HCT116 (cell line): ENCODE results near the gene LGALS4. TPM values are rescaled to one million over a fixed set of nuclear protein-coding genes. Genes with fewer than 3 reads are reported as not detected.

Experiments
- ATAC-seq: fragments of 200-7000 bp; cut with Tn5 transposase; 2 replicates; pipeline ENCODE4 v1.9.1; 2020; ENCODE audit warnings: mild to moderate bottlenecking, moderate library complexity
- BruUV-seq: library from RNA; stranded (reverse); fragments of 400-500 nt; replicated peaks from 2 replicates; lab custom pipeline; 2021; lab: Mats Ljungman, UMichigan
- CTCF ChIA-PET: fragments of 300-600 bp; sonication (Branson Sonifier 250); formaldehyde crosslinking; loops from one replicate; lab custom pipeline; 2021; ENCODE audit warnings: antibody characterized with exemption; lab: Charles Lee
- POLR2A ChIA-PET: fragments of 300-600, 350-600 bp; sonication (Branson Sonifier 250); formaldehyde crosslinking; loops from one replicate; lab custom pipeline; 2021; ENCODE audit warnings: antibody characterized with exemption; lab: Charles Lee
- RAD21 ChIA-PET, 2 experiments: fragments of 300-600 bp; sonication (Branson Sonifier 250); formaldehyde crosslinking; loops; one replicate each; lab custom pipeline; 2023; ENCODE audit warnings: low total read pairs in 2 of 2; ENCODE audit not compliant: uncharacterized antibody in 2 of 2, unreplicated experiment in 2 of 2, low non-redundant PET in 1 of 2; lab: Charles Lee
- DNase-seq: peaks from one replicate; pipeline ENCODE4 v3.0.0-alpha.2; 2010; ENCODE audit warnings: low read depth, low spot score
- H2AFZ ChIP-seq: fragments of 200-600 bp; shearing (Covaris generic), sonication (generic); 2 replicates; pipeline ENCODE4 v1.6.1; 2017; ENCODE audit warnings: low read depth, mixed run types, mixed read lengths, antibody characterized with exemption, low read length; ENCODE audit not compliant: poor library complexity, severe bottlenecking
- H3K27ac ChIP-seq: 2 replicates; pipeline ENCODE4 v1.5.1; 2012; ENCODE audit warnings: low read depth, low read length
- H3K27me3 ChIP-seq: fragments of 200-600 bp; sonication (generic); 2 replicates; pipeline ENCODE4 v1.6.1; 2016; ENCODE audit warnings: mixed run types, low read length, mixed read lengths; ENCODE audit not compliant: insufficient read depth
- H3K36me3 ChIP-seq, 2 experiments: fragments of 200-500 bp in 1 of 2; fragments of 200-600 bp in 1 of 2; sonication (Bioruptor generic) in 1 of 2; sonication (generic) in 1 of 2; 2 replicates each; pipeline versions ENCODE4 v1.5.1 to v1.6.1; 2014 to 2016; ENCODE audit warnings: low read length in 2 of 2, inconsistent platforms in 1 of 2, mixed read lengths in 1 of 2, mixed run types in 1 of 2; ENCODE audit not compliant: insufficient read depth in 2 of 2, control insufficient read depth in 1 of 2
- H3K4me1 ChIP-seq, 2 experiments: fragments of 200-600 bp in 1 of 2; sonication (generic) in 1 of 2; 2 replicates each; pipeline versions ENCODE4 v1.5.1 to v1.6.1; 2012 to 2017; ENCODE audit warnings: low read length in 2 of 2, inconsistent platforms in 1 of 2, mild to moderate bottlenecking in 1 of 2, mixed read lengths in 1 of 2, mixed run types in 1 of 2, moderate library complexity in 1 of 2; ENCODE audit not compliant: insufficient read depth in 2 of 2, control insufficient read depth in 1 of 2
- H3K4me2 ChIP-seq: fragments of 200-600 bp; sonication (generic); 2 replicates; pipeline ENCODE4 v1.6.1; 2017; ENCODE audit warnings: mixed run types, low read length, mixed read lengths
- H3K4me3 ChIP-seq, 2 experiments: fragments of 200-600 bp in 1 of 2; sonication (generic) in 1 of 2; replicated peaks in 1 of 2; 2 replicates each; pipeline ENCODE4 v1.5.1; 2011 to 2016; ENCODE audit warnings: low read length in 2 of 2, control low read depth in 1 of 2, low read depth in 1 of 2, mild to moderate bottlenecking in 1 of 2, mixed read lengths in 1 of 2, mixed run types in 1 of 2
- H3K79me2 ChIP-seq: fragments of 200-600 bp; sonication (generic); 2 replicates; pipeline ENCODE4 v1.6.1; 2017; ENCODE audit warnings: mild to moderate bottlenecking, mixed run types, low read length, moderate library complexity, mixed read lengths; ENCODE audit not compliant: insufficient read depth
- H3K9ac ChIP-seq: fragments of 200-600 bp; sonication (generic); 2 replicates; pipeline ENCODE4 v1.6.1; 2016; ENCODE audit warnings: low read length, mixed read lengths
- H3K9me2 ChIP-seq: fragments of 200-600 bp; sonication (generic), shearing (Covaris generic); 2 replicates; pipeline ENCODE4 v1.6.1; 2017; ENCODE audit warnings: mixed run types, mild to moderate bottlenecking, moderate library complexity; ENCODE audit not compliant: insufficient read depth
- H3K9me3 ChIP-seq, 2 experiments: fragments of 200-500 bp in 1 of 2; fragments of 200-600 bp in 1 of 2; sonication (Bioruptor generic) in 1 of 2; sonication (generic) in 1 of 2; 2 replicates each; pipeline ENCODE4 v1.6.1; 2014 to 2017; ENCODE audit warnings: low read length in 2 of 2, mixed read lengths in 2 of 2, inconsistent platforms in 1 of 2, low read depth in 1 of 2, mild to moderate bottlenecking in 1 of 2, mixed run types in 1 of 2, moderate library complexity in 1 of 2; ENCODE audit not compliant: control insufficient read depth in 1 of 2, insufficient read depth in 1 of 2
- H4K20me1 ChIP-seq: fragments of 200-600 bp; sonication (generic), shearing (Covaris generic); 2 replicates; pipeline ENCODE4 v1.6.1; 2017; ENCODE audit warnings: mixed run types, mild to moderate bottlenecking, moderate library complexity; ENCODE audit not compliant: insufficient read depth
- ATF3 ChIP-seq: IDR thresholded peaks from 2 replicates; pipeline ENCODE4 v1.6.1; 2012
- CBX3 ChIP-seq: IDR thresholded peaks from 2 replicates; pipeline ENCODE4 v1.6.1; 2012; ENCODE audit warnings: low read depth
- CTCF ChIP-seq, 3 experiments: fragments of 200-600 bp in 1 of 3; sonication (generic) in 1 of 3; IDR thresholded peaks in 2 of 3; conservative IDR thresholded peaks in 1 of 3; 2 replicates each; pipeline ENCODE4 v1.5.1; 2012 to 2017; ENCODE audit warnings: low read depth in 2 of 3, low read length in 2 of 3, antibody characterized with exemption in 1 of 3, borderline replicate concordance in 1 of 3, control low read depth in 1 of 3, mild to moderate bottlenecking in 1 of 3, mixed read lengths in 1 of 3, mixed run types in 1 of 3, moderate library complexity in 1 of 3; ENCODE audit not compliant: insufficient read depth in 1 of 3
- EGR1 ChIP-seq: IDR thresholded peaks from 2 replicates; pipeline ENCODE4 v1.6.1; 2012; ENCODE audit warnings: low read depth
- EZH2phosphoT487 ChIP-seq: fragments of 200-600 bp; IDR thresholded peaks from 2 replicates; pipeline ENCODE4 v1.6.1; 2018; ENCODE audit warnings: antibody characterized with exemption, borderline replicate concordance
- FOSL1 ChIP-seq: IDR thresholded peaks from 2 replicates; pipeline ENCODE4 v1.6.1; 2012; ENCODE audit warnings: low read depth
- JUND ChIP-seq: IDR thresholded peaks from 2 replicates; pipeline ENCODE4 v1.6.1; 2012
- POLR2AphosphoS5 ChIP-seq: IDR thresholded peaks from 2 replicates; pipeline ENCODE4 v1.6.1; 2011; ENCODE audit warnings: mild to moderate bottlenecking, low read depth, low read length, moderate library complexity
- SIN3A ChIP-seq: IDR thresholded peaks from 2 replicates; pipeline ENCODE4 v1.6.1; 2012; ENCODE audit warnings: low read depth
- SP1 ChIP-seq: IDR thresholded peaks from 2 replicates; pipeline ENCODE4 v1.6.1; 2012; ENCODE audit warnings: low read depth
- YY1 ChIP-seq: IDR thresholded peaks from 2 replicates; pipeline ENCODE4 v1.6.1; 2011; ENCODE audit warnings: low read length, low read depth, moderate library complexity, mild to moderate bottlenecking; ENCODE audit not compliant: insufficient replicate concordance; ENCODE audit errors: extremely low read depth
- ZFX ChIP-seq: fragments of 450-650 bp; IDR thresholded peaks from 2 replicates; pipeline ENCODE4 v1.6.1; 2017
- intact Hi-C: fragments of 100-400 bp; cut with micrococcal nuclease; formaldehyde crosslinking; loops from 2 replicates; pipeline ENCODE4 v1.10.0; 2022
- total RNA-seq: library from RNA; stranded (reverse); gene quantifications from one replicate; pipeline ENCODE4 v1.2.1, GENCODE V29; 2021; ENCODE audit not compliant: unreplicated experiment

LGALS4 gene
- total RNA-seq, 1 experiment from 2014 or later, result 0.86 TPM

GRCh38 chr19:38853214-38853613, 40.5 kb upstream of the LGALS4 start (continued):
- TF ChIP-seq EGR1, result no peak
- TF ChIP-seq SIN3A, result no peak
- no peak for TF ChIP-seq CTCF (IDR thresholded peaks at IDR 0.05 in 2 of 3, conservative IDR thresholded peaks at IDR 0.05 in 1 of 3; ENCODE audit: borderline replicate concordance in 1 of 3, insufficient read depth in 1 of 3, low read depth in 2 of 3, low read length in 2 of 3)
- no peak for TF ChIP-seq ATF3
- no peak for TF ChIP-seq FOSL1
- no peak for TF ChIP-seq ZFX

GRCh38 chr19:38852231-38853044, 39.7 kb upstream of the LGALS4 start:
- peaks cover 18% of the 10 kb centered on the region for H3K79me2 ChIP-seq
- peak overlapping the region; percentile 99 for H3K4me2 ChIP-seq
- H3K27ac ChIP-seq, result peak overlapping the region; percentile 89
- CTCF ChIA-PET, result interaction anchor here (1.1 to 1.5 kb wide), 3 partner anchors 22 to 77 kb away, joined by 5 to 6 read pairs (median 5); partner anchors contain the start of genes MRPS12 and SARS2
- H3K9me3 ChIP-seq, result no peaks in the 10 kb centered on the region
- no peaks in the 10 kb centered on the region for H3K27me3 ChIP-seq
- no peak for ATAC-seq
- peaks cover 14 to 39% of the 10 kb centered on the region in 2 experiments for H3K4me1 ChIP-seq
- RAD21 ChIA-PET, result no interaction called here
- peak overlapping the region; percentile 56 to 84 for H3K4me3 ChIP-seq
- BruUV-seq, result no TSS peak
- DNase-seq, result no peak
- 0 out of 2 replicates have a peak, but pooled peaks cover under 1% of the 10 kb centered on the region for H4K20me1 ChIP-seq
- no peak overlapping the region for H2AFZ ChIP-seq
- H3K36me3 ChIP-seq, result peaks cover 4 to 12% of the 10 kb centered on the region in 2 experiments
- intact Hi-C loops, result loop anchor here (5.0 kb wide), 1 partner anchor 170 kb away; no protein-coding TSS in a partner anchor
- no peaks in the 10 kb centered on the region for H3K9me2 ChIP-seq
- H3K9ac ChIP-seq, result peak overlapping the region; percentile 96
- no peak for TF ChIP-seq FOSL1
- no peak for TF ChIP-seq EZH2phosphoT487
- no peak for TF ChIP-seq ATF3
- no peak for TF ChIP-seq JUND
- no peak for TF ChIP-seq CBX3
- TF ChIP-seq SP1, result peak; percentile 24
- no peak for TF ChIP-seq ZFX
- no peak for TF ChIP-seq CTCF (IDR thresholded peaks at IDR 0.05 in 2 of 3, conservative IDR thresholded peaks at IDR 0.05 in 1 of 3; ENCODE audit: borderline replicate concordance in 1 of 3, insufficient read depth in 1 of 3, low read depth in 2 of 3, low read length in 2 of 3)
- peak; percentile 11 for TF ChIP-seq YY1
- no peak; the same call in 1 of the 2 replicates for TF ChIP-seq POLR2AphosphoS5
- POLR2A ChIA-PET, result interaction anchor here (1.0 to 2.4 kb wide), 3 partner anchors 8 to 35 kb away, joined by 3 to 12 read pairs (median 6); no protein-coding TSS in a partner anchor
